ENCODE results near the gene PITPNC1. TPM values are rescaled to one million over a fixed set of nuclear protein-coding genes. Genes with fewer than 3 reads are reported as not detected.

PITPNC1 gene
- polyA plus RNA-seq, 1 of the 3 experiments (the other 2 are of a cell fraction), result 18.4 TPM

GRCh38 chr17:67708378-67708777 lies 331.3 kb downstream of the PITPNC1 start (continued):
- TF ChIP-seq, protein P1, sequence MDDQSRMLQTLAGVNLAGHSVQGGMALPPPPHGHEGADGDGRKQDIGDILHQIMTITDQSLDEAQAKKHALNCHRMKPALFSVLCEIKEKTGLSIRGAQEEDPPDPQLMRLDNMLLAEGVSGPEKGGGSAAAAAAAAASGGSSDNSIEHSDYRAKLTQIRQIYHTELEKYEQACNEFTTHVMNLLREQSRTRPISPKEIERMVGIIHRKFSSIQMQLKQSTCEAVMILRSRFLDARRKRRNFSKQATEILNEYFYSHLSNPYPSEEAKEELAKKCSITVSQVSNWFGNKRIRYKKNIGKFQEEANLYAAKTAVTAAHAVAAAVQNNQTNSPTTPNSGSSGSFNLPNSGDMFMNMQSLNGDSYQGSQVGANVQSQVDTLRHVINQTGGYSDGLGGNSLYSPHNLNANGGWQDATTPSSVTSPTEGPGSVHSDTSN (IDR thresholded peaks at IDR 0.05), result no peak
- TF ChIP-seq MAX (IDR thresholded peaks at IDR 0.05; ENCODE audit: low read depth) (no peak), GATA2 (CRISPR knock-in tag; IDR thresholded peaks at IDR 0.05) (no peak), MXI1 (IDR thresholded peaks at IDR 0.05; ENCODE audit: low read depth, low read length) (no peak)
- TF ChIP-seq, protein P2, sequence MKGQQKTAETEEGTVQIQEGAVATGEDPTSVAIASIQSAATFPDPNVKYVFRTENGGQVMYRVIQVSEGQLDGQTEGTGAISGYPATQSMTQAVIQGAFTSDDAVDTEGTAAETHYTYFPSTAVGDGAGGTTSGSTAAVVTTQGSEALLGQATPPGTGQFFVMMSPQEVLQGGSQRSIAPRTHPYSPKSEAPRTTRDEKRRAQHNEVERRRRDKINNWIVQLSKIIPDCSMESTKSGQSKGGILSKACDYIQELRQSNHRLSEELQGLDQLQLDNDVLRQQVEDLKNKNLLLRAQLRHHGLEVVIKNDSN (IDR thresholded peaks at IDR 0.05; ENCODE audit: borderline replicate concordance, low read depth), result no peak

DNA sequence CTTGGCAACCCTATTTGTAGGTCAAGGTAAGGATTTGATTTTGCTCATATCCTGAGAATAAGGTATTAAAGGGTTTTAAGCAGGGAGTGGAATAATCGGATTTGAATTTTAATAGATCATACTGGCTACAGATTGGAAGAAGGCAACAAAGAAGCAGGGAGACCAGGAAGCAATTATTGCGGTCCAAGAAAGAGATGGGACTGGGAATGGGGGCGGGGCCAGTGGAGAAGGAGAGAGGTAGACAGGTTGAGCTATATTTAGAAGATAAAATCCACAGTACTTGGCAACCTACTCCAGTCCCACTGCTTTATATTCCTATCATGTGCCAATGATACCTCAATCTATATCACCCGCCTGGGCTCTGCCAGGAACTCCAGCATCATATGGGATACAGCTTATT lies 334.8 kb downstream of the PITPNC1 start:
- H3K9me3 ChIP-seq, result no peaks in the 10 kb centered on the region
- 61% methylated on average over 4 of the region's 4 CpGs for WGBS (ENCODE audit: low lambda C conversion rate)
- H3K36me3 ChIP-seq (replicated peaks in 1 of 2; ENCODE audit: control insufficient read depth in 1 of 2, insufficient read depth in 2 of 2, low read length in 1 of 2), result no peaks in the 10 kb centered on the region
- no peaks in the 10 kb centered on the region for H3K27me3 ChIP-seq (ENCODE audit: insufficient read depth)
- no peaks in the 10 kb centered on the region for H3K79me2 ChIP-seq (ENCODE audit: insufficient read depth)
- DNase-seq, result no peak
- no peaks in the 10 kb centered on the region for H4K20me1 ChIP-seq (ENCODE audit: insufficient read depth)
- no peak overlapping the region for H3K4me2 ChIP-seq
- no peak overlapping the region for H2AFZ ChIP-seq (ENCODE audit: low read depth)
- no peaks in the 10 kb centered on the region for H3K9me2 ChIP-seq
- TF ChIP-seq TCF12 (IDR thresholded peaks at IDR 0.05) (no peak), CHD2 (IDR thresholded peaks at IDR 0.05; ENCODE audit: low read length, partially characterized antibody) (no peak), SIN3A (IDR thresholded peaks at IDR 0.05; ENCODE audit: borderline replicate concordance, low read depth, low read length) (no peak), EP300 (IDR thresholded peaks at IDR 0.05; ENCODE audit: borderline replicate concordance in 1 of 2, low read depth in 1 of 2, low read length in 1 of 2) (no peak), ELF1 (IDR thresholded peaks at IDR 0.05) (no peak), MAX (IDR thresholded peaks at IDR 0.05; ENCODE audit: low read depth) (no peak), MXI1 (IDR thresholded peaks at IDR 0.05; ENCODE audit: low read depth, low read length) (no peak), JUND (IDR thresholded peaks at IDR 0.05) (no peak), FOXJ3 (CRISPR knock-in tag; IDR thresholded peaks at IDR 0.05) (no peak), YY1 (IDR thresholded peaks at IDR 0.05; ENCODE audit: low read depth) (no peak)
- TF ChIP-seq, protein P3, sequence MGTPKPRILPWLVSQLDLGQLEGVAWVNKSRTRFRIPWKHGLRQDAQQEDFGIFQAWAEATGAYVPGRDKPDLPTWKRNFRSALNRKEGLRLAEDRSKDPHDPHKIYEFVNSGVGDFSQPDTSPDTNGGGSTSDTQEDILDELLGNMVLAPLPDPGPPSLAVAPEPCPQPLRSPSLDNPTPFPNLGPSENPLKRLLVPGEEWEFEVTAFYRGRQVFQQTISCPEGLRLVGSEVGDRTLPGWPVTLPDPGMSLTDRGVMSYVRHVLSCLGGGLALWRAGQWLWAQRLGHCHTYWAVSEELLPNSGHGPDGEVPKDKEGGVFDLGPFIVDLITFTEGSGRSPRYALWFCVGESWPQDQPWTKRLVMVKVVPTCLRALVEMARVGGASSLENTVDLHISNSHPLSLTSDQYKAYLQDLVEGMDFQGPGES (IDR thresholded peaks at IDR 0.05; ENCODE audit: low read depth, low read length), result no peak
- TF ChIP-seq, protein P2 (IDR thresholded peaks at IDR 0.05; ENCODE audit: borderline replicate concordance, low read depth), result no peak
- no peak overlapping the region for H3K4me3 ChIP-seq (ENCODE audit: low read depth in 2 of 2, low read length in 1 of 2)
- peaks cover 0 to 5% of the 10 kb centered on the region in 2 experiments; a peak in 2 of 4 replicates for H3K4me1 ChIP-seq (ENCODE audit: control insufficient read depth in 1 of 2, insufficient read depth in 2 of 2, low read depth in 1 of 2, low read length in 1 of 2)
- H3K27ac ChIP-seq (ENCODE audit: low read depth in 2 of 2, low read length in 1 of 2), result no peak overlapping the region
- H3K9ac ChIP-seq, result no peak overlapping the region
- ChIA-PET POLR2A (no interaction called here), CTCF (interaction anchor here (1.6 kb wide), 1 partner anchor 22 kb away, joined by 4 read pairs; no protein-coding TSS in a partner anchor)
- no peaks in the 10 kb centered on the region for H3F3A ChIP-seq (replicated peaks; ENCODE audit: insufficient read depth)
